Liver (tissue), 3 donors: Measurements from ENCODE around the gene CUL3.

ENCODE experiments used
- CTCF ChIP-seq: fragments of 150-350 bp; IDR thresholded peaks from 2 replicates; pipeline ENCODE4 v1.5.1; 2017; ENCODE audit warnings: improper control_type of control experiment, low read depth, low read length; ENCODE audit not compliant: missing input control
- EGR1 ChIP-seq, 2 donors: IDR thresholded peaks; 2 replicates each; pipeline ENCODE4 v1.6.1; 2016 to 2018; ENCODE audit warnings: antibody characterized with exemption in 2 of 2, low read depth in 2 of 2
- HNF4A ChIP-seq, 2 donors: conservative IDR thresholded peaks; 2 replicates each; pipeline ENCODE4 v1.6.1; 2016; ENCODE audit warnings: antibody characterized with exemption in 2 of 2, mild to moderate bottlenecking in 2 of 2
- MAX ChIP-seq: IDR thresholded peaks from 2 replicates; pipeline ENCODE4 v1.6.1; 2016; ENCODE audit warnings: antibody characterized with exemption
- RAD21 ChIP-seq, 2 donors: IDR thresholded peaks; 2 replicates each; pipeline ENCODE4 v1.6.1; 2016; ENCODE audit warnings: antibody characterized with exemption in 2 of 2, mild to moderate bottlenecking in 2 of 2
- SP1 ChIP-seq: IDR thresholded peaks from 2 replicates; pipeline ENCODE4 v1.6.1; 2018; ENCODE audit warnings: antibody characterized with exemption, mild to moderate bottlenecking
- TAF1 ChIP-seq: conservative IDR thresholded peaks from 2 replicates; pipeline ENCODE4 v1.6.1; 2016; ENCODE audit warnings: antibody characterized with exemption, mild to moderate bottlenecking
- YY1 ChIP-seq: IDR thresholded peaks from 2 replicates; pipeline ENCODE4 v1.6.1; 2016; ENCODE audit warnings: antibody characterized with exemption, mild to moderate bottlenecking
- donor health status: healthy.
- donor health status: healthy.

GRCh38 chr2:224517963-224518362, 67.2 kb downstream of the CUL3 start:
- TF ChIP-seq CTCF (no peak), MAX (no peak), SP1 (no peak), EGR1 (IDR thresholded peaks at IDR 0.05; ENCODE audit: low read depth in 2 of 2) (no peak), YY1 (no peak), RAD21 (IDR thresholded peaks at IDR 0.05) (no peak), HNF4A (conservative IDR thresholded peaks at IDR 0.05) (no peak), TAF1 (no peak)
